ENCODE results near the gene ABCA5. TPM values are rescaled to one million over a fixed set of nuclear protein-coding genes. Genes with fewer than 3 reads are reported as not detected.

The ABCA5 gene
- total and polyA plus RNA-seq, 9 of the 15 experiments (the other 6 are each of a cell fraction or from before 2014, with no cell fraction given) = 0.74 to 2.3 (median 1.4) TPM

DNA sequence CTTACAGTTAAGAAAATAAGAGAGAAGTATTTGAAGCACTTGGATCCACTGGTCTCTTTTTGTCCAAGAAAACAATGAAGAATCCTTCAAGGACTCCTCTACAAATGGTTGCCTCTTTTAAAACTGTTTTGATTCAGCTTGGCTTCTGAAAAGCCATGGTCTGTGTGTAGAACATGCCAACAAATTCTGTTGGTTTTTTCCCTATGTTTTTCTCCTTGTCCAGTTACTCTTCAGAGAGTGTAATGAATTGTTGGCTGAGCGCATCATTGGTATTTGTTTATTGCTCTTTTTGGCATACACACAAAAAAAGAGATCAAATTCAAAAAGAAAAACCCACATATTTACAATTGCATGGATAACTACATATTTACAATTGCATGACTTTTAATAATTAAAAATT is 98.4 kb downstream of the ABCA5 start, which contains the start of gene ABCA10 (continued):
- TF ChIP-seq XRCC3 (IDR thresholded peaks at IDR 0.05) (no peak), ZNF707 (CRISPR knock-in tag; conservative IDR thresholded peaks at IDR 0.05) (no peak), MAFK (IDR thresholded peaks at IDR 0.05; ENCODE audit: low read length) (no peak), TRIM28 (IDR thresholded peaks at IDR 0.05) (no peak), ZNF124 (CRISPR knock-in tag; IDR thresholded peaks at IDR 0.05) (no peak), KDM4B (IDR thresholded peaks at IDR 0.05; ENCODE audit: borderline replicate concordance in 2 of 2, low read depth in 1 of 2) (no peak), PRPF4 (IDR thresholded peaks at IDR 0.05; ENCODE audit: insufficient read depth, low read depth, low read length, poor library complexity, severe bottlenecking) (no peak)

DNA sequence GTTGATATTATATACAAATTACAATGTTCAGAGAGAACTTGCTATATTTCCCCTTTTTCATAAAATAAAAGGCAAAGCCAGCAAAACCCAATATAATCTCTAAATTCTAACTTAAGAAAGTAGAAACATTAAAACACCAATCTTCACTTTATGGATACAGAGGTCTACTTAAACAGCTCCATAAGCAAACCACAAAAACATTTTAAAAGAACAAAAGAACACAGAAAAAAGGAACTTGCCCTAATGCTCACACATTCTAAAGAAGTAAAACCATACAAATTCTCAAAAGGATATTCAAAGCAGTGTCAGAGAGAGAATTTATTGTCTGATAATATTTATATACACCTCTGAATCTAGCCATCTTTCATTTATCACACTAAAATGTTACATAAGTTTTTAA is 98.9 kb downstream of the ABCA5 start:
- in situ Hi-C loops (cut with MboI) = loop anchor here (25.0 kb wide), 1 partner anchor 266 kb away; the partner anchor contains the start of gene ABCA8
- H3K27me3 ChIP-seq (ENCODE audit: control insufficient read depth in 2 of 2, insufficient read depth in 2 of 2, low read length in 2 of 2) = no peaks in the 10 kb centered on the region
- no peak overlapping the region for H3K4me2 ChIP-seq (ENCODE audit: insufficient read depth, low read length)
- DNase-seq (ENCODE audit: extremely low read depth in 1 of 4, low spot score in 3 of 4) = no peak
- no peak overlapping the region for H3K9ac ChIP-seq (ENCODE audit: insufficient read depth in 1 of 2, low read depth in 2 of 2, low read length in 2 of 2)
- H3K79me2 ChIP-seq (ENCODE audit: control insufficient read depth, insufficient read depth, low read length) = no peaks in the 10 kb centered on the region
- intact Hi-C loops (cut with micrococcal nuclease) = no loop called here
- H4K20me1 ChIP-seq (replicated peaks; ENCODE audit: control insufficient read depth, insufficient read depth, low read length) = no peaks in the 10 kb centered on the region
- no peak overlapping the region for H3K27ac ChIP-seq (ENCODE audit: extremely low read depth, low read depth, low read length)
- no peak overlapping the region for H3K4me3 ChIP-seq
- no peak for ATAC-seq
- TF ChIP-seq, protein P1, sequence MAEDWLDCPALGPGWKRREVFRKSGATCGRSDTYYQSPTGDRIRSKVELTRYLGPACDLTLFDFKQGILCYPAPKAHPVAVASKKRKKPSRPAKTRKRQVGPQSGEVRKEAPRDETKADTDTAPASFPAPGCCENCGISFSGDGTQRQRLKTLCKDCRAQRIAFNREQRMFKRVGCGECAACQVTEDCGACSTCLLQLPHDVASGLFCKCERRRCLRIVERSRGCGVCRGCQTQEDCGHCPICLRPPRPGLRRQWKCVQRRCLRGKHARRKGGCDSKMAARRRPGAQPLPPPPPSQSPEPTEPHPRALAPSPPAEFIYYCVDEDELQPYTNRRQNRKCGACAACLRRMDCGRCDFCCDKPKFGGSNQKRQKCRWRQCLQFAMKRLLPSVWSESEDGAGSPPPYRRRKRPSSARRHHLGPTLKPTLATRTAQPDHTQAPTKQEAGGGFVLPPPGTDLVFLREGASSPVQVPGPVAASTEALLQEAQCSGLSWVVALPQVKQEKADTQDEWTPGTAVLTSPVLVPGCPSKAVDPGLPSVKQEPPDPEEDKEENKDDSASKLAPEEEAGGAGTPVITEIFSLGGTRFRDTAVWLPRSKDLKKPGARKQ (CRISPR knock-in tag; IDR thresholded peaks at IDR 0.05) = no peak
- TF ChIP-seq, protein P2, sequence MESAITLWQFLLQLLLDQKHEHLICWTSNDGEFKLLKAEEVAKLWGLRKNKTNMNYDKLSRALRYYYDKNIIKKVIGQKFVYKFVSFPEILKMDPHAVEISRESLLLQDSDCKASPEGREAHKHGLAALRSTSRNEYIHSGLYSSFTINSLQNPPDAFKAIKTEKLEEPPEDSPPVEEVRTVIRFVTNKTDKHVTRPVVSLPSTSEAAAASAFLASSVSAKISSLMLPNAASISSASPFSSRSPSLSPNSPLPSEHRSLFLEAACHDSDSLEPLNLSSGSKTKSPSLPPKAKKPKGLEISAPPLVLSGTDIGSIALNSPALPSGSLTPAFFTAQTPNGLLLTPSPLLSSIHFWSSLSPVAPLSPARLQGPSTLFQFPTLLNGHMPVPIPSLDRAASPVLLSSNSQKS (CRISPR knock-in tag; IDR thresholded peaks at IDR 0.05) = no peak
- no peak for TF ChIP-seq MCM5 (IDR thresholded peaks at IDR 0.05; ENCODE audit: low read depth)
- no peak overlapping the region; the same call in 1 of the 2 replicates for H2AFZ ChIP-seq (ENCODE audit: low read depth, low read length)
- H3K9me1 ChIP-seq (ENCODE audit: control insufficient read depth, insufficient read depth, low read length) = no peaks in the 10 kb centered on the region
- CTCF ChIA-PET (ENCODE audit: low intra/inter-chr PET ratio) = no interaction called here
- no peaks in the 10 kb centered on the region; a peak in 1 of 5 replicates for H3K4me1 ChIP-seq (replicated peaks in 1 of 2; ENCODE audit: control insufficient read depth in 2 of 2, insufficient read depth in 2 of 2, low read length in 2 of 2)
- BruUV-seq (replicated peaks) = no TSS peak
- no peaks in the 10 kb centered on the region for H3K9me3 ChIP-seq (replicated peaks; ENCODE audit: control insufficient read depth, insufficient read depth, low read depth, low read length)
- POLR2A ChIA-PET = no interaction called here
- H3K36me3 ChIP-seq (ENCODE audit: control insufficient read depth, insufficient read depth, low read length) = no peaks in the 10 kb centered on the region
- no peak for FAIRE-seq
